WI38 (cell line): Measurements from ENCODE around the gene RBFOX1.

Experiments
- H3K4me3 ChIP-seq: 2 replicates; pipeline ENCODE4 v1.5.1; 2011; ENCODE audit warnings: low read depth, mild to moderate bottlenecking, control low read depth, low read length
- CTCF ChIP-seq: IDR thresholded peaks from 2 replicates; pipeline ENCODE4 v1.5.1; 2012; ENCODE audit warnings: low read depth, mild to moderate bottlenecking, control low read depth, low read length

The RBFOX1 gene

DNA sequence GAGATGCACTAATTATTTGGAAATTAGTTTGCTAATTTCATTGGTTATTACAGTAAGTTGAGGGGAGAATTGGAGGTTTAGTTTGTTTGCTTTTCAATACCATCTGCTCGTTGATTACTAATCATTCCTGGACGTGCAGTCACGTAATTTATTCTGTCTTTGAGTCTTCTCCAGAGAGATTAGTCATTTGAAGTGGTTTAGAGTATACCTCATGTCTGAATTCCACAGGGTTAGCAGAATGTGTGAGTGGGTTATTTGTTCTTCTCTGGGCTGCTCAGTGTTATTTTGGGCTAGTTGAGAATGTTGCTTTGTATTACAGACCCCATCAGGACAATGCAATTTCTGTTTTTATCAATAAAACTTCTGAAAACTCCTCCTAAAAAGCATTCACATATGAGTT lies 265.0 kb downstream of the RBFOX1 start:
- no peak for TF ChIP-seq CTCF

GRCh38 chr16:7601100-7601499 lies 268.5 kb downstream of the RBFOX1 start:
- no peak overlapping the region for H3K4me3 ChIP-seq
- TF ChIP-seq CTCF, result no peak

More for the DNA sequence above, 265.0 kb downstream of the RBFOX1 start:
- H3K4me3 ChIP-seq, result no peak overlapping the region

DNA sequence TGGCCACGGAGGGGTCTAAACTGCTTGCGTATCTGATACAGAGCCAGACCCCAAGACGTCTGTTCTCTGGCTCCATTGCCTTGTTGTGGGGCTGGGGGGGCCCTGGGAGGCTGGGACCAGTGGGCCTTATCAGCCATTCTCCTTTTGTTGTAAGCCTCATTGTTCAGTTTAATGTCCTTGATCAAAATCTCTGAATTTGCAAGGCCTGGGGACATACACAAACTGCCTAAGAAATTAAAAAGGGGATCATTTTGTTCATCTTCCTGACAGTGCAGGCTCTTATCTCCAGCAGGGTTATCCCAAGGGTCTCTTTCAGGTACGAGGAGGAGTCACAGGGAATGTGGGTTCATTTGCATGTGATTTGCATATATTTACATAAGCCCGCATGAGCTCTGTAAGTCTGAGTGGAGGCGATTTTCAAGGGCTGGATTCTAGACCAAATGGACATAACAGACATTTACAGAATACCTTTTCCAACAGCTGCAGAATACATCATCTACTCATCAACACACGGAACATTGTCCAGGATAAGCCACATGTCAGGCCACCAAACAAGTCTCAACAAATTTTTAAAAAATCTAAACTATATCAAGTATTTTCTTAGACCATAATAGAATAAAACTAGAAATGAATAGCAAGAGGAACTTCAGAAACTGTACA lies 269.8 kb downstream of the RBFOX1 start:
- H3K4me3 ChIP-seq, result no peak overlapping the region
- no peak for TF ChIP-seq CTCF

DNA sequence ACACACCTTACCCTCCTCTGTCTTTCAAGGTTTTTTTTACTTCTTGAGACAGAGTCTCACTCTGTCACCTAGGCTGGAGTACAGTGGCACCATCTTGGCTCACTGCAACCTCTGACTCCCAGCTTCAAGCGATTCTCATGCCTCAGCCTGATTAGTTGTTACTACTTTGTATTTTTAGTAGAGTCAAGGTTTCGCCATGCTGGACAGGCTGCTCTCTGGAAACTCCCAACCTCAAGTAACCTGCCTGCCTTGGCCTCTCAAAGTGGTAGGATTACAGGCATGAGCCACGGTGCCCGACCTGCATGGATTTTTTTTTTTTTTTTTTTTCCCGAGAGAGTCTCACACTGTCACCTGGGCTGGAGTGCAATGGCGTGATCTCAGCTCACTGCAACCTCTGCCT lies 273.2 kb downstream of the RBFOX1 start:
- TF ChIP-seq CTCF, result no peak
- no peak overlapping the region for H3K4me3 ChIP-seq

DNA sequence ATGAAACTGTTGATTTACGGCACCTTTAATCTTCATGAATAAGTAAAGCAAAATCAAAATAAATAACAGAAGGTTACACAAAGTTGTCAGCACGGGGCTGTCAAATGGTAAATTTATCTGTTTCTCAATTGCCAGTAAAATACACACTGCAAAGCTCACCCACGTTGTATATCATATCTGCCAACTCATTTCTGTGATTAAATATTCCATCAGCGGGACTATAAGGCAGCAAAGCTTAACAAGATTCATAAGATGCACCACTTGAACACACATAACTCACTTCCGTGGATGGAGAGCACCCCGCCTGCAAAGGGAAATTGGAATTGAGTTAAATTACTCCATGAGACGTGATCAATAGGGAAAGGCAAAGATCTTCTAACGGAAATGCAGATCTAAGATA lies 280.0 kb downstream of the RBFOX1 start:
- H3K4me3 ChIP-seq, result no peak overlapping the region
- no peak for TF ChIP-seq CTCF

DNA sequence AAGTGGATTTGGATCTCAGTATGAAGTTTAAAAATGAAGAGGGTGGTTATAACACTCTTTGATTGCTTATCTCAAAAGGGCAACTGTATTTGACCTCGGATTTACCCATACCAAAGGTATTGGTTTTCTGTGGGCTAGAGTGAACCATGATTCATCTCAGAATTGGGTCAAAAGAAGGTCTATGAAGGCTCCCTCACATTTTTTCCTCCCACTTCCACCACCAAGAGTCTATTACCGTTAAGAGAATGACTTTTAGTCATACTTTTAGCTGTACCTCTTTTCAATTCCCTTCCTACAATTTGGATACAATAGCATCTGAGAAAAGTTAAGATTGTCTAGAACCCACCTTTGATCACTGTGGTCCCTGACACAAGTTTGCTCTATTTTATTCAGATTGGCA lies 280.9 kb downstream of the RBFOX1 start:
- TF ChIP-seq CTCF, result no peak
- H3K4me3 ChIP-seq, result no peak overlapping the region

- TF ChIP-seq CTCF, result no peak
- no peak overlapping the region for H3K4me3 ChIP-seq
Observed at GRCh38 chr16:7614021-7614795, 281.6 kb downstream of the RBFOX1 start.
